Liver (tissue), 9 donors: ENCODE results near the gene TSPAN5. TPM values are rescaled to one million over a fixed set of nuclear protein-coding genes. Genes with fewer than 3 reads are reported as not detected.

Source experiments
- DNase-seq: peaks from one replicate; pipeline ENCODE4 v3.0.0-alpha.2; 2017; ENCODE audit warnings: low spot score
- H3K27ac ChIP-seq, 2 donors: one replicate each; pipeline ENCODE4 v1.7.0; 2013; ENCODE audit warnings: inconsistent platforms in 2 of 2, low read length in 2 of 2, control low read depth in 1 of 2, low read depth in 1 of 2, mild to moderate bottlenecking in 1 of 2
- H3K27me3 ChIP-seq, 4 donors: one replicate each; pipeline versions ENCODE4 v1.6.1 to v1.7.0; 2013; ENCODE audit warnings: low read length in 3 of 4, inconsistent platforms in 1 of 4, mild to moderate bottlenecking in 1 of 4, moderate library complexity in 1 of 4; ENCODE audit not compliant: control insufficient read depth in 4 of 4, insufficient read depth in 4 of 4
- H3K36me3 ChIP-seq, 4 donors: one replicate each; pipeline versions ENCODE4 v1.6.1 to v1.7.0; 2013; ENCODE audit warnings: low read length in 3 of 4, mild to moderate bottlenecking in 3 of 4, low read depth in 1 of 4, moderate library complexity in 1 of 4; ENCODE audit not compliant: control insufficient read depth in 4 of 4, insufficient read depth in 3 of 4
- H3K4me1 ChIP-seq, 4 donors: one replicate each; pipeline versions ENCODE4 v1.6.1 to v1.7.0; 2013; ENCODE audit warnings: low read length in 3 of 4, mild to moderate bottlenecking in 3 of 4, moderate library complexity in 1 of 4; ENCODE audit not compliant: control insufficient read depth in 4 of 4, insufficient read depth in 4 of 4
- H3K4me3 ChIP-seq, 3 donors: one replicate each; pipeline versions ENCODE4 v1.6.1 to v1.7.0; 2013; ENCODE audit warnings: low read length in 3 of 3, control low read depth in 1 of 3, low read depth in 1 of 3, mild to moderate bottlenecking in 1 of 3
- H3K9ac ChIP-seq, 2 donors: one replicate each; pipeline ENCODE4 v1.7.0; 2013; ENCODE audit warnings: low read length in 2 of 2, mild to moderate bottlenecking in 2 of 2, moderate library complexity in 2 of 2, control low read depth in 1 of 2, low read depth in 1 of 2
- H3K9me3 ChIP-seq, 4 donors: one replicate each; pipeline versions ENCODE4 v1.6.1 to v1.7.0; 2013; ENCODE audit warnings: low read length in 3 of 4; ENCODE audit not compliant: control insufficient read depth in 4 of 4
- CTCF ChIP-seq: fragments of 150-350 bp; IDR thresholded peaks from 2 replicates; pipeline ENCODE4 v1.5.1; 2017; ENCODE audit warnings: improper control_type of control experiment, low read depth, low read length; ENCODE audit not compliant: missing input control
- EGR1 ChIP-seq, 2 donors: IDR thresholded peaks; 2 replicates each; pipeline ENCODE4 v1.6.1; 2016 to 2018; ENCODE audit warnings: antibody characterized with exemption in 2 of 2, low read depth in 2 of 2
- FOXA1 ChIP-seq: IDR thresholded peaks from 2 replicates; pipeline ENCODE4 v1.6.1; 2016; ENCODE audit warnings: antibody characterized with exemption
- FOXA2 ChIP-seq: IDR thresholded peaks from 2 replicates; pipeline ENCODE4 v1.6.1; 2016; ENCODE audit warnings: antibody characterized with exemption
- GABPA ChIP-seq, 2 donors: IDR thresholded peaks in 1 of 2; conservative IDR thresholded peaks in 1 of 2; 2 replicates each; pipeline ENCODE4 v1.6.1; 2016; ENCODE audit warnings: antibody characterized with exemption in 2 of 2, mild to moderate bottlenecking in 1 of 2, moderate library complexity in 1 of 2
- HNF4A ChIP-seq, 2 donors: conservative IDR thresholded peaks; 2 replicates each; pipeline ENCODE4 v1.6.1; 2016; ENCODE audit warnings: antibody characterized with exemption in 2 of 2, mild to moderate bottlenecking in 2 of 2
- HNF4G ChIP-seq: IDR thresholded peaks from 2 replicates; pipeline ENCODE4 v1.6.1; 2016; ENCODE audit warnings: antibody characterized with exemption
- JUND ChIP-seq, 2 donors: IDR thresholded peaks; 2 replicates each; pipeline ENCODE4 v1.6.1; 2016; ENCODE audit warnings: antibody characterized with exemption in 2 of 2
- NR2F2 ChIP-seq: IDR thresholded peaks from 2 replicates; pipeline ENCODE4 v1.6.1; 2016; ENCODE audit warnings: antibody characterized with exemption
- RAD21 ChIP-seq, 2 donors: IDR thresholded peaks; 2 replicates each; pipeline ENCODE4 v1.6.1; 2016; ENCODE audit warnings: antibody characterized with exemption in 2 of 2, mild to moderate bottlenecking in 2 of 2
- REST ChIP-seq: IDR thresholded peaks from 2 replicates; pipeline ENCODE4 v1.6.1; 2016; ENCODE audit warnings: antibody characterized with exemption, mild to moderate bottlenecking
- RXRA ChIP-seq, 2 donors: IDR thresholded peaks; 2 replicates each; pipeline ENCODE4 v1.6.1; 2017 to 2018; ENCODE audit warnings: antibody characterized with exemption in 2 of 2, mild to moderate bottlenecking in 1 of 2
- SP1 ChIP-seq: IDR thresholded peaks from 2 replicates; pipeline ENCODE4 v1.6.1; 2018; ENCODE audit warnings: antibody characterized with exemption, mild to moderate bottlenecking
- TAF1 ChIP-seq: conservative IDR thresholded peaks from 2 replicates; pipeline ENCODE4 v1.6.1; 2016; ENCODE audit warnings: antibody characterized with exemption, mild to moderate bottlenecking
- YY1 ChIP-seq: IDR thresholded peaks from 2 replicates; pipeline ENCODE4 v1.6.1; 2016; ENCODE audit warnings: antibody characterized with exemption, mild to moderate bottlenecking
- ZBTB33 ChIP-seq: IDR thresholded peaks from 2 replicates; pipeline ENCODE4 v1.6.1; 2016; ENCODE audit warnings: antibody characterized with exemption
- WGBS: extraction: QIAGEN DNeasy Blood & Tissue Kit; methylation state at CpG from one replicate; pipeline ENCODE4 v1.1.7; 2013; 5-methylcytosine and 5-hydroxymethylcytosine counted together
- polyA plus RNA-seq, 2 donors: library from polyadenylated mRNA; stranded (reverse) in 1 of 2; unstranded in 1 of 2; fragments of 200-250 nt in 1 of 2; fragments of >200 nt in 1 of 2; fragmentation: Nextera tagmentation in 1 of 2; extraction: Ambion mirVana in 1 of 2; gene quantifications; one replicate each; pipeline versions ENCODE4 v1.2.1 to v1.2.3, GENCODE V29; 2013 to 2015
- total RNA-seq, 2 donors: library from RNA; depleted of rRNA; stranded (reverse); fragments of >200 nt; gene quantifications; one replicate each; pipeline ENCODE4 v1.2.3, GENCODE V29; 2014
- TF ChIP-seq, protein P1 (sequence below): IDR thresholded peaks from 2 replicates; pipeline ENCODE4 v1.6.1; 2016; ENCODE audit warnings: antibody characterized with exemption
- TF ChIP-seq, protein P2 (sequence below): IDR thresholded peaks from 2 replicates; pipeline ENCODE4 v1.6.1; 2016; ENCODE audit warnings: antibody characterized with exemption
- donor health status: healthy.
- donor health status: healthy.
- donor health status: healthy.
- donor health status: healthy.
- donor health status: healthy.

TSPAN5 gene
- total and polyA plus RNA-seq, 4 donors = 0.36 to 54.0 (median 0.63) TPM

GRCh38 chr4:98504091-98504490, 154.3 kb downstream of the TSPAN5 start:
- Histone ChIP-seq H3K27ac (no peak overlapping the region), H3K4me3 (no peak overlapping the region), H3K4me1 (no peaks in the 10 kb centered on the region), H3K9me3 (no peaks in the 10 kb centered on the region), H3K36me3 (no peaks in the 10 kb centered on the region), H3K9ac (no peak overlapping the region), H3K27me3 (no peaks in the 10 kb centered on the region)
- 94% methylated on average over 2 of the region's 2 CpGs for WGBS
- no peak for DNase-seq
- TF ChIP-seq HNF4G = no peak
- no peak for TF ChIP-seq RAD21 (IDR thresholded peaks at IDR 0.05)
- no peak for TF ChIP-seq FOXA1
- TF ChIP-seq, protein P1, sequence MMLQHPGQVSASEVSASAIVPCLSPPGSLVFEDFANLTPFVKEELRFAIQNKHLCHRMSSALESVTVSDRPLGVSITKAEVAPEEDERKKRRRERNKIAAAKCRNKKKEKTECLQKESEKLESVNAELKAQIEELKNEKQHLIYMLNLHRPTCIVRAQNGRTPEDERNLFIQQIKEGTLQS = no peak
- no peak for TF ChIP-seq TAF1
- no peak for TF ChIP-seq ZBTB33
- no peak for TF ChIP-seq EGR1 (IDR thresholded peaks at IDR 0.05; ENCODE audit: low read depth in 2 of 2)
- TF ChIP-seq YY1 = no peak
- TF ChIP-seq REST = no peak
- no peak for TF ChIP-seq HNF4A (conservative IDR thresholded peaks at IDR 0.05)
- no peak for TF ChIP-seq RXRA (IDR thresholded peaks at IDR 0.05)
- no peak for TF ChIP-seq JUND (IDR thresholded peaks at IDR 0.05)
- no peak for TF ChIP-seq CTCF
- TF ChIP-seq, protein P2, sequence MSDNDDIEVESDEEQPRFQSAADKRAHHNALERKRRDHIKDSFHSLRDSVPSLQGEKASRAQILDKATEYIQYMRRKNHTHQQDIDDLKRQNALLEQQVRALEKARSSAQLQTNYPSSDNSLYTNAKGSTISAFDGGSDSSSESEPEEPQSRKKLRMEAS = no peak
- no peak for TF ChIP-seq GABPA (IDR thresholded peaks at IDR 0.05 in 1 of 2, conservative IDR thresholded peaks at IDR 0.05 in 1 of 2)
- TF ChIP-seq NR2F2 = no peak
- TF ChIP-seq SP1 = no peak
- TF ChIP-seq FOXA2 = no peak

DNA sequence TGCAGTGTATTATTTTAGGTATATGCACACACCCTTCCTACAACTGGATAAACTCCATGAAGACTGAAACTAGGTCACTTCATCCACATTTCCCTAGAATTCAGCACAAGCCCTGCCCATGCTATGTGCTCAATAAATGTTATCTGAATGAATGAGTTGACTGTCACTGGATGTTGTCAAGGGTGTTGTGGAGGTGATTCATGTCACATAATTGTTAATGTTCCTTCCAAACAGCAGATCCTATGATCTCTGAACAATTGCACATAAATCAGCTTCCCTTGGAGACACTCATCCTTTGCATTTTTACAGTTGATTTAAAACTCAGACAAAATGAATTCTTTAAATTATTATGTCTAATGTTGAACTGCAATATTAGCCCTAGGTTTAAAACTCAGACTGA, 154.7 kb downstream of the TSPAN5 start:
- Histone ChIP-seq H3K9ac (no peak overlapping the region), H3K36me3 (no peaks in the 10 kb centered on the region), H3K4me3 (no peak overlapping the region), H3K27me3 (no peaks in the 10 kb centered on the region), H3K9me3 (no peaks in the 10 kb centered on the region), H3K27ac (no peak overlapping the region), H3K4me1 (no peaks in the 10 kb centered on the region)
- no peak for DNase-seq
- TF ChIP-seq RAD21 (IDR thresholded peaks at IDR 0.05) = no peak
- no peak for TF ChIP-seq HNF4A (conservative IDR thresholded peaks at IDR 0.05)
- no peak for TF ChIP-seq NR2F2
- TF ChIP-seq SP1 = no peak
- TF ChIP-seq TAF1 = no peak
- TF ChIP-seq RXRA (IDR thresholded peaks at IDR 0.05) = no peak
- TF ChIP-seq GABPA (IDR thresholded peaks at IDR 0.05 in 1 of 2, conservative IDR thresholded peaks at IDR 0.05 in 1 of 2) = no peak
- TF ChIP-seq, protein P2 = no peak
- TF ChIP-seq, protein P1 = no peak
- no peak for TF ChIP-seq HNF4G
- TF ChIP-seq CTCF = no peak
- no peak for TF ChIP-seq FOXA2
